Lung microvascular endothelial cell (primary cell): ENCODE data around the gene FCRL4. TPM values are rescaled to one million over a fixed set of nuclear protein-coding genes. Genes with fewer than 3 reads are reported as not detected.
A peak's percentile ranks its signal among the peaks of the same experiment; 100 is the strongest.

Experiments
- DNase-seq, 2 donors: peaks; one replicate each; pipeline versions ENCODE4 v3.0.0 to v3.0.0-alpha.2; 2010; ENCODE audit warnings: low read depth in 2 of 2
- total RNA-seq: library from RNA; depleted of rRNA; stranded (reverse); fragments of >200 nt; gene quantifications from 2 replicates; pipeline ENCODE4 v1.2.1, GENCODE V29; 2014

Gene FCRL4
- not detected in 2 replicates for total RNA-seq

DNA sequence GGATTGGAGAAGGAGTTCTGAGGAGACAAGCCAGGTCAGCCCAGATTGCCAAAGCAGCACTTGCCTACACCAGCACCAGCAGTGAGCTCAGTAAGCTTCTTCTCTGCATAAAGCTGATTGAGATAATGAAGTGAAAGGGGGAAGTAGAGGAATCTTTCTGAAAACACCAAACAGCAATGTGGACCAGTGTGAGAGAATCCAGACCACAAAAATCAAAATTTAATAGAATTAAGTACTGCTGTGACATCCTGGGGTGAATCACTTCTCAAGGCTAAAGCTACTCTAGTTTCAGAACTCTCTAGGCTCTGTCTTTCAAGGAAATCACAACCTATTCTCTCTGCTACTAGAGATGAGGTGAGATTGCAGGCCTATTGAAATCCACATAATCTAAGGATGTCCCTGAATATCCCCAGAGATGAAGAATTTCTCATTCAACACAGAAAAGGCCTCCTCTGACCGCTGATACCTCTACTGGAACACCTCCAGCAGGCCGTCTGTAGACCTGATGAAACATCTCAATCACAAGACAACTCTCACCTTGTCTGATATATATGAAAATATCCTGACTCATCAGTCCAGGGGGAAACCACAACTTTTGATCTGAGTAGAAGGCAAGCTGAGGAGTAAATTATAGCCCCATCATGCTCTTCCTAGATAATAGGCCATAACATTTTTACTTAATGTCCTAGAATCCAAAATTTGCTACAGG is at the start of gene FCRL4:
FCRL4 (minus strand) TSS at position 127 of the 709 bp plus-strand sequence. CDS start 141 bp downstream, outside the sequence.
- DNase-seq, result no peak

DNA sequence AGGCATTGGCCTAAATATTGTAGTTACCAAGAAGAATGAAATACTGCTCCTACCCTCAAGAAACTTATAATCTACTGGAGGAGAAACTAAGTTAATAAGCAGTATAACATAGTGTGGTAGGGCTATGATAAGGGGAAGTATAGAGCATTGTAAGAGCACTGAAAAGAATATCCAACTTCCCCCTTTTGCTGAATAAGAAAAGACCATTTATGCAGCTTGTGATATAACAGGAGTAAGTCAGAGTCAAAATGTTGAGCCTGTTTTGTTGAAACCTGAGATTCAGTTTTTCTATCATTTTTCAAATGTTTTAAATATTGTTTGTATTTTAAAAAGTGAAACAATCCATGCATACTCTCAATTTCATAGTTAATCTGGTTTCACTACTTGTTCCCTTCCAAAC is 48.3 kb upstream of the FCRL4 start:
- DNase-seq, result no peak

DNA sequence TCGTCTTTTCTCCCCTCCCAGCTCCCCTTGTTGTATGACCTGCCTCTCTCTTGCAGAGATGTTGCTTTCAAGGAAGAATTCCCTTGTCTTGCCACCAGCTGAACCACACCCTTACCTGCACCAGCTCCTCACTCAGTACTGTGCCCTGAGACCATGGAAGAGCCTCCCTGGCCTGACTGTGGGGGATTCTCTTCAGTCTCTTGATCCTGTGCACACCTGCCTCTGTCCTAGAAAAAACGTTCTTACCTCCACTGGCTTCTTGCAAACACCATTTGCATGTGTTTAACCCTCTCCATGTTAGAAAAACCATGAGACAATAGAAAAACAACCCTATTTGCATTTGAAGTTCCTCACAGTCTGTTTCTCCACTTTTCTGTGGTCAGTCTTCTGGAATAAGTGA is 43.3 kb upstream of the FCRL4 start:
- DNase-seq, result no peak

DNA sequence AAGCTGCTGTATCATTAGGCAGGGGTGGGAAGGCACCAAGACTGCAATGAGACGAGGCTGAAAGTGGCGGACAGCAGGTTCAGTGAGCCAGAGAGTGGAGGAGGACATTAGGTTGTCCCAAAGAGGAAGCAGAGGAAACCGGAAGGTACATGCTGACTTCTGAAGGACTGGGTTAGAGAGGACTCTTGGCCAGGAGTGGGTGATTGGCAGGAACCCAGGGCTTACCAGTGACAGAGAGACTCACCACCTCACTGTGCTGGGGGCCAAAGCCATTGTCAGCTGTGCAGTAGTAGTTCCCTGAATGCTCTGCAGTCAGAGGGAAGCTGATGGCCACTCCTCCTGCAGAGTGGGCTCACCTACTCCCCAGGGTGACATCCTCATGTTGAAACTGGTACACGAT is 41.9 kb upstream of the FCRL4 start:
- no peak for DNase-seq

DNA sequence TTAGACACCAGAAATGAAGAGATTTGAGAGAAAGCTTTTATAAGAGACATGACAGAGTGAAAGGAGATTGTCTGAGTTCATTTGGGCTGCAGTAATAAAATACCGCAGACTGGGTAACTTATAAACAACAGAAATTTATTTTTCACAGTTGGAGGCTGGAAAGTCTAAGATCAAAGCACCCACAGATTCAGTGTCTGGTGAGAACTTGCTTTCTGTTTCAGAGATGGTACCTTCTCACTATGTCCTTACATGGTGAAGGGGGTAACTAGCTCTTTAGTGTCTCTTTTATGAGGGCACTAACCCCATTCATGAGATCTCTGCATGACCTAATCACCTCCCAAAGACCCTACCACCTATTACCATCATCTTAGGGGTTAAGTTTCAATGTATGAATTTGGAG is 30.9 kb upstream of the FCRL4 start:
- no peak for DNase-seq

DNA sequence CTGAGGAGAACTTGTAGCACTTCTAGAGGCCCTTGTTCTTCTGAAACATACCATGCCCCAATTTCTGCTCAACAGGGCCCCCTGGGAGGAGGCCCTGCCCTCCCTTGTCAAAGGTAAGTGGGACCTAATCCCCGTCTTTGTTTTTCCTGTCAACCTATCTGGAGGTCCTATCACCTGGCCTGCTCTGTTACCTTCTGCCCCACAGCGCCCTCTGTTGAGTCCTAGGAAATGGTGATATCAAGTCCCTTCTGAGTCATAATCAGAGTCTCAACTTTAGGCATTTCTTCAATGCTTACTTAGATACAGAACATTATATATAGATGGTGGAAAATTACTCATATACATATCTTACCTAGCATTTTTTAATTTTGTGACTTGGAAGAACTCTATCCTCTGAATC is 28.2 kb upstream of the FCRL4 start:
- DNase-seq, result peak in 1 of 2 donors; percentile 3

DNA sequence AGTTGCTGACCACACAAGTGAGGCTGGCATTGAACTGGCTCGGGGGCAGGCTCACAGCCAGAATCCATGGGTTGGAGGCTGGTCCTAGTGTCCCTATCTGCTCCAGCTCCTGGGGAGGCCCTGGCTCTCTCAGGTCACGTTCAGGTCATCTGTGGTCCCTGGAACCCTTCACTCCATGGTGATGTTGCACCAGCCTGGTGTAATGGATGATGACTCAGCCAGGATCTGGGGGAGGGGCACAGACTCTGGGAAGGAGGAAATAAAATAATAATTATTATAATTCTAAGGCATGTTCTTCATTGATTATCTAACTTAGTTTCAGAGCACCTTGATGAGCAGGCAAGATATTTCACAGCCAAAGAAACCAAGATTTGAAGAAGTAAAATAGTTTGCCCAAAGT is 26.6 kb upstream of the FCRL4 start:
- no peak for DNase-seq

DNA sequence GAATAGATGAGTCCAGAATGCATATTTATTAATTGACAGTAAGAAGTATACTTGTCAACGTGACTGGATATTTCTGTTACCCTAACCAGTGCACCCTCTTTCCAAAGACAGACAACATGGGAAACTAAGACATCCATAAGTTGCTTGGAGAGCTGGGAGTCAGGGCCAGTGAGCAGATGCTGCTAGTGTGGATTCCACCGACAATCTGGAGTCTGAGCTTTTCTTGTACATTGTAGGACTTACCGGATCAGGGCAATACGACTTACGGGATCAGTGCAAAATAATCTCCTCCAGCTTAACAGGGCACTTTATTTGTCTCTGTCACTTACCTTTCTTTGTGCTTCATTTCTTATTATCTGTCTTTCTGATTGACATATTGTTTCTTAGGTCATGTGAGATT is 24.6 kb upstream of the FCRL4 start:
- DNase-seq, result no peak

DNA sequence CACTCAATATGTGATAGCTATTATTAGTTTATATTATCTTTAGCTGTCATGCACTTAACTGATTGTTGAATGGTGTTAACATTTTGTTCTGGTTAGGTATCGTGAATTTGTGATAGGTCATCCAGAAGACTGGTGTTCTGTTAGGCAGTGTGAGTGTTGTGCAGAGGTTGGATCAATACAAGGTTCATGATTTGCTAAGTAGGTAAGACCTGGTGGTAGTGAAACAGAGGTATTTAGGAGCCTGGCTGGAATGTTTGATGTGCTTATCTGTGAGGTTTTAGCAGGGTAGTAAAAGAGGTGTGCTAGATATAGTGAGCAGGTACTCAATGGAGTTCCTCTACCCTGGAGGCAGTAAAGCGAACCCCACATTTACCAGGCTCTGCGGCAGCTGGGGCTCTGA is 20.3 kb upstream of the FCRL4 start:
- no peak for DNase-seq

DNA sequence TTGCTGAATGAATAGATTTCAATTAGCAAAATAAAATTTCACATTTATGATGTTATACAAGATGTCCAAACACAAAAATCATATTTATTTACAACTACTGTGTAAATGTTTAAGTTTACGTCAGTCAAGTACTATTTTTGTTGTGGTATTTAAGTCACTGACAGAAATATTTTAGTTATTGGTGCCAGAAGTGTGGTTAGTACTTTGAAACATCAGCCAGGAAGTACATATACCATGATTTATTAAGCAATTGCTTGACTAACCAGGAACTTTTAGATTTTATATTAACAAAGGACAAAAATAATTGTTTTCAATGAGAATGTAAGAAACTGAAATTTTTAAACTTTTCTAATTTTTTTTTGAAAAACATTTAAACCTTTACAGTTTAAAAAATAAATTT is 2.4 kb upstream of the FCRL4 start:
- no peak for DNase-seq

DNA sequence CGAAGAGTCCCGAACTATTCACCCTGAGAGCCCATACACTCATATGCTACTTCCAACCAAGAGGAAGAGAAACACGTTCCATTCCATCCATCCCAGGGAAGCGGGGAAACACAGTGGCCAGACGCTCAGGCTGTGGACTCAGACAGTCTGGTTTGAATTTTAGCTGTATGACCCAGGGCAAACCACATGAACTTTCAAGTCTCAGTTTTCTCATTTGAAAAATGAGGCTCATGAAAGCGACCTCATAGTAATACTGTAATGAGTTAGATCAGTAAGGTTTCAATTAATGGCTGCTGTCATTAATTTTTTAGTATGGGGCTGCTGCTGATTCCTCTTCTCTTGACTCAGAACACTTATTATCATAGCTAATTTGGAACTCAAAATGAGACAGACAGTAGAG is 1.5 kb downstream of the FCRL4 start:
- DNase-seq, result no peak

DNA sequence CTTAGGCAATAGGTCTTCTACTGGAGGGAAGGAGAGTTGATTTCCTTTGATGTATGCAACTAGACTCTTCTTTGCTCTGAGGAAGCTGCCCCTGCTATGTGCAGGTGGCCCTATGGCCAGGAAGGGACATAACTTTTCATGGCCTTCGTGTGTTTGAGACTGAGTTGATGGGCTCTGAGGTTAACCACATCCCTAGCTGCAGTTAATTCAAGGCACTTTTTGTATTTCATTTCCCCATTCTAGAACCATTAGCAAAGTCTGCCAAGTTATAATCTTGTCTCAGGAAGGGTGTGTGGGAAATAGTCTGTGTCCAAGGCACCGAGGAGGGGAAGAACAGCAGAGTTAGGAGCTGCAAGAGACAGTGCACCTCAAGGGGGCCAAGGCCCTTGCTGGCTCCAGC is 2.5 kb downstream of the FCRL4 start:
- DNase-seq, result no peak

DNA sequence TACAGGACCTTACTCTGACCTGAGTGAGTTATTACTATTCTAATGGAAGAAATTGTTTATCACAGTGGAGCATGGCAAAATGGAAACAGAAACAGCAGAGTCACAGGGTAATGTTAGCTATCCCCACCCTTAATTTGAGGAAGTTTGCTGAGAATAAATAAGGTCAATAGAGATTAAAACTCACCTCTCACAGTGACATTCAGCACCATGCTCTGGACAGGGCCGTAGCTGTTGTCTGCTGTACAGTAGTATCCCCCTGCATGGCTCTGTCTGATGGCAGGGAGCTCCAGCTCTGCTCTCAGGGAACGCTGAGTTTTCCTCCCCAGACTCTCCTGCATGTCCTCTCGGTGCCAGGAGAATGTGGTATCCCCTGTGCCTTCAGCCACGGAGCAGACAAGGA is 11.9 kb downstream of the FCRL4 start:
- DNase-seq, result peak in 1 of 2 donors; percentile 3

DNA sequence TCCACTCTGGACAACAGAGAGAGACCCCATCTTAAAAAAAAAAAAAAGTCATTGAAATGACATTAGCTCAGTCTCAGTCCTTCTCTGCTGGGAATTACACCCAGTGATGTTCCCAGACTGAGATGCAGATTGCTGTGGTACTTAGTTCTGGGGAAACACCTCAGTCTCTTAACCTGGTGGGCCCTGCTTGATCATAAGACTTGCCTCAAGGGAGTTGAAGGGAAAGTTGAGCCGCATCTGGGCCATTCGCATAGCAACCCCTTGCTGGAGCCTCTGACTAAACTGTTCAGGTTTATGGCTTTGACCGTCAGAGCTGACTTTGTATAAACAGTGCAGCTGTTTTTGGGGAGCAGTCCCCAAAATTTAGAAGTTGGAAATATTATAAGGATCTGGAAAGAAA is 13.4 kb downstream of the FCRL4 start:
- no peak for DNase-seq

DNA sequence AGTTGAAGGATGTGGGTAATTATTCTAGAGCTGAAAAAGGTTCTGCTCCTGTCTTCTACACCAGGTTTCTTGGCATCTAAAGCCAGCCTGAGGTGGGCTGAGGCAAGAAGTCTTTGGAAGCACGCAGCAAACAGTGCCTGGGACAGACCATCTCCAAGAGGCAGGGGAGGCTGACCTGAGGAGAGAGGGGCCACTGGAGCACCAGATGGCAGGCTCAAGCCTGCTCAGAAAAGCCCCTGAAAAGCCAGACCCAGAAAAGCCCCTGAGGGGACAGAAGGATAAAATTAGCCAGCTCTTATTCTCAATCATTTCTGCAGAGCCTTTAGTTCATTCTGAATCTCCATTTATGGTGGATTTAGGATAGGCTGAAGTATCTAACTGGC is 17.1 kb downstream of the FCRL4 start:
- DNase-seq, result no peak

DNA sequence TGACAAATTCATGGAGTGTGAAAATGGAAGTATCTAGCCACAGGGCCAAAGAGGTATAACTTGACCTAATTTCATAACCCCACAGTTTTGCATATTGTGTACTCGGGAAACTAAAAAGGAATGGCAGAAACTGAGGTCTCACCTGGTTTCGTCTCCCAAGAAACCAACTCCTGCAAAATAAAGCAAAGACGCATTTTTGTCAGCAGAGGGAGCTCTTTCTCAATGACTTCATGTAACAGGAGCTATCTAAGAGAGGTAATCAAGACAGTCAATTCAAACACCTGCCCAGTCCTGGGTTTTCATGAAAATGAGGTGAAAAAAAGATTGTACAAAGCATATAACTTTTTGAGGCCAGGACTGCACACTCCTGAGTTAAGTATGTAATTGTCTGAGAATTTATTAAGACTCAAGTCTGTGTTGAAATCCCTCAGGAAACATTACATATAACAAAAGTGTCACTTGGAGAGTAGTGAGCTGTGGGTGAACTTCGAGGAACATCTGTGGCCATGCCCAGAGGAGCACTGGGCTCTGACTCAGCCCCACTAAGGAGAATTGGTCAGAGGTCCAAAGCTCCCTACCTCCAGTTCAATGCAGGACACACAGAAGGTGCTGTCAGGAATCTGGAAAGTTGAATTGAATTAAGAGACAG is 17.6 kb downstream of the FCRL4 start:
- peak; percentile 52 to 60 for DNase-seq

DNA sequence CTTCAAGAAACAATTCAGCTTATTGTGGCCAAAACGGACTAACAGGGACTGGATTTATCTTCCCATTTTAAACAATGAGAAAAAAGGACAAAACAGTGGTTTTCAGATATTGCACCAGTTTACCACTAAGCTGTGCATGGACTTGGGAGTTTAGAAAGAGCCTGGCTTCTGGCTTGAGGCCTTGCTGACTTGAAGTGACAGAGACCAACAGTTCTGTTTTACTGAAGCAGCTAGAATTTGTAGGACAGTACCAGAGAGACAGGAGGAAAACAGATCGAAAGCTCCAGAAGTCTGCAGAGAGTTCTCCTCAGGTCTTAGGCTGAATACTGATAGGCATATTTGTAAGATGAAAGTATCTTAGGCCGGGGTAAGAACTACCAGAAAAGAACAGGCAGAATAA is 20.5 kb downstream of the FCRL4 start:
- DNase-seq, result no peak

DNA sequence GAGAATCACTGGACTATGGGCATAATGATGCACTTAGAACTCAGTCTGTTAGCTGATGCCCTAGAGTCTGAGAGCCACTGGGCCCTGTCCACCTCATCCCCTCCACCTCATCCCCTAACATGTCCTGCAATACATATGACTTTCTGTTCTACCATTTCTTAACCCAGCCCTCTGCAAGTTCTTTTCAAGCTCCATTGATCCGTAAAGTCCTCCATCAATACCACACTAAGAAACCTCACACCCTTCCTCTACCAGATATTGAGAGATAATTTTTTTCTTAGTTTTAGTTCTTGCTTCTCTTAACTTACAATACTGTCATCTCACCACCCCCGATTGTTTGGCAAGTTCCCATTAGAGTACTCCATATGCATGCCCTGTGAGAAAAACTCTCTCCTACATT is 22.1 kb downstream of the FCRL4 start:
- no peak for DNase-seq

DNA sequence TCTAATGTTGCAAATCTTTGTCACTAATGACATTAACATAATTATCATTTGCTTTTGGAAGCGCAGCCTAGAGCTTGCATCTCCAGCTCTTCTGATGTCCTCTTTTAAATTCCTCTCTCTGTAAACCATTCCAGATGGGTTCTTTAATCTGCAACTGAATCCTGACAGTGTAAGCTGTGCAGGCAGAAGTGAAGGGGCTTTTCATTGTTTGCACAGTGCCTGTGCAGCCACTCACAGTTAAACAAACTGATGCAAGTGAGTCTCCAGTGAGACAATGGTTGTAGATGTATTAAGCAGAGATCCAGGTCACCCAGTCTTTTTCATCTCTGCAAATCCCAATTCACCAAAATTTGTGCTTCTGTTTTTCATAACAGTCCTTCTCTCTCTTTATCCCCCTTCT is 23.0 kb downstream of the FCRL4 start:
- no peak for DNase-seq

DNA sequence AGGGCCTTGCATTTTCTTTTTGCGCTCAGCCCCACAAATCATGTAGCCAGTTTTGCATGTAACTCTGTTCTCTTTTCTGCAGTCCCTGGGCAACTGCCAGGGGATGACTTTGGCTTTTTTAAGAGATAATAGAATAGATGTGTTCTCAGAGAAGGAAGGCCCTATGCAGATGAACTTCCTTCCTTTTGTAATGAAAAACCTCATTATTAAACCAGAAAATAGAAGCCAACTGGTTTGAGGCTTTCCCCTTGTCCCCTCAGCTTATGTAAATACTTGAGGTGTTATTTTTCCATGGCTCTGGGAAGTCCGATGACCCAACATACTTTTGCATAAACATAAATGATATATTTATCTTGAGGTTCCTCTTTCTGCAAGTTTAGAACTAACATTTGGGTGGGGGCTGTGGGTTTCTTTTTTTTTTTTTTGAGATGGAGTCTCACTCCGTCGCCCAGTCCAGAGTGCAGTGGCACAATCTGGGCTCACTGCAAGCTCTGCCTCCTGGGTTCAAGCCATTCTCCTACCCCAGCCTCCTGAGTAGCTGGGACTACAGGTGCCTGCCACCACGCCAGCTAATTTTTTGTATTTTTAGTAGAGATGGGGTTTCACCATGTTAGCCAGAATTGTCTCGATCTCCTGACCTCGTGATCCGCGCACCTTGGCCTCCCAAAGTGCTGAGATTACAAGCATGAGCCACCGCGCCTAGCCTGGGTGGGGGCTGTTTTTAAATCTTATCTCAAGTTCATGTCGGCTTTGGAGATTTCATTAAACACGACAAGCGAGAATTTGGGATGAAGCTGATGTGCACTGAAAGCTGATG is 31.2 kb downstream of the FCRL4 start:
- DNase-seq, result no peak

DNA sequence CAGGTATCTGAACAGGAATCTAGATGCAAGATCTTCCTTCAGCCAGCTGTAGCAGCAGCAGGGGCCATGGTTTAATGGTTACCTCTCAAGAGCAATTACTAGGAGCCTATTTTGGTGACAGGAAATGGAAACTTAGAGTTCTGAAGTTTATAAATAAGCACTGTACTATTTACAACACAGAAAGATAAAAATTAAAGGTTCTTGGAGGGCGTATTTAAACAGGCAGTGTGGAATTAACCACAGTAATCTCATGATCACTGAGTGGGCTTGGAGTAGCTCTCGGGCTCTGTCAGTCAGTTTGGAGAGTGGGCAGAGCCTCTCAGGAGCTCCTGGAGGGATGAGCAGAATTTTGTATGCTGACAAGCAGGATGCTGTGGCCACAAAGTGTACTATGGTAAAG is 35.4 kb downstream of the FCRL4 start:
- no peak for DNase-seq

DNA sequence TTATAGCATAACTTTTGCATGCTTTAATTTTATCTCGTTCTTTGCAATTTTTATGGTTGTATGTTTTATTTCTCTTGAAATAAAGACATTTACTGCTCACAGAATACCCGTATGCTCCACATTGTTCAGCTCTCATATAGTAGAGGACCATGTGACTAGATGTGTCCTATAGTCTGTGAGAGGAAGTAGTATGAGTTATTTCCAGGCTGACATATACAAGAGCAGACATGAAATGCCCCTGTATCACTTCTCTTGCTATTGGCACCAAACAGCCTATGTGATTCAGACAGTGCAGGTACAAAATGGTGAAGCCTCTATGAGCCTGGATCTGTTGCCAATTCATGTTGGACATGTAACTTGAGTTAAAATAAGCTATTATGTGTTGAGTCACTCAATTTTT is 39.8 kb downstream of the FCRL4 start:
- DNase-seq, result no peak
